ENCODE measurements around the gene LYL1.
A peak's percentile ranks its signal among the peaks of the same experiment; 100 is the strongest.
"Not testable (repeated sequence)": the region's sequence is repeated elsewhere in the genome, so short reads cannot be mapped to it uniquely, and the experiment has no call there.

Gene LYL1

GRCh38 chr19:13102666-13103580, at the start of gene LYL1:
TSS of gene LYL1 (minus strand) at chr19:13102858. CDS start at chr19:13101171, 1,687 bp downstream.
- DNase-seq = peak; percentile 57

GRCh38 chr19:13151605-13152355, 49.1 kb upstream of the LYL1 start:
- peak; percentile 91 for DNase-seq

DNA sequence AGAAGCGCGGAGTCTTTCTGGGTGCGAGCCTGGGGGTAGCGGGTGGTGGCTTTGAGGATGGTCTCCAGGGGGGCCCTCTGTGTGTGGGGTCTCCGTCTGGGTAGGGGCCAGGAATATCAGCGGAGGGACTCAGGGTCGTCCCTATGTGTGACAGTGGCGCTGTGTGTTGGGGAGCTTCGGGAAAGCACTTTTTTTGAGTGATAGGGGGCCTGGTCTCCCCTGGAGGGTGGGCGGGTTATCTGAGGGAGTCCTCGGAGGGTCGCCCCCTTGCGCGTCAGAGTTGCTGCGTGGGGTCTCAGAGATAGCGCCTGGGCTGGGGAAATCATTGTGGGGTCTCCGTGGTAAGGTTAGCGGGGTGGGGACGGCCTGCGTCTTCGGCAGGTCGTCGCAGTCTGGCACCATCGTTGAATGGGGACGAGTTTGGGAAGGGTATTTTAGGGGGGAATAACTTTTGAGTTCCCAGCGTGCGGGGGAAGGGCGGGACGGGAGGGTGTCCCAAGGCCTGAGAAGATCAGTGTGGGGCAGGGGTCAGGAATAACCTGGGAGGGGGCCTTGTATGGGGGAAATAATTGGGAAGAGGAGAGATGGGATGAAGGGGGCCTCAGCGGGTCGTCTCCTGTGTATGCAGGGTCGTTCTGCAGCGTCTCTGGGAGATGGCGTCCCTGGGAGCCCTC, 48.4 kb upstream of the LYL1 start:
- no peak for DNase-seq

DNA sequence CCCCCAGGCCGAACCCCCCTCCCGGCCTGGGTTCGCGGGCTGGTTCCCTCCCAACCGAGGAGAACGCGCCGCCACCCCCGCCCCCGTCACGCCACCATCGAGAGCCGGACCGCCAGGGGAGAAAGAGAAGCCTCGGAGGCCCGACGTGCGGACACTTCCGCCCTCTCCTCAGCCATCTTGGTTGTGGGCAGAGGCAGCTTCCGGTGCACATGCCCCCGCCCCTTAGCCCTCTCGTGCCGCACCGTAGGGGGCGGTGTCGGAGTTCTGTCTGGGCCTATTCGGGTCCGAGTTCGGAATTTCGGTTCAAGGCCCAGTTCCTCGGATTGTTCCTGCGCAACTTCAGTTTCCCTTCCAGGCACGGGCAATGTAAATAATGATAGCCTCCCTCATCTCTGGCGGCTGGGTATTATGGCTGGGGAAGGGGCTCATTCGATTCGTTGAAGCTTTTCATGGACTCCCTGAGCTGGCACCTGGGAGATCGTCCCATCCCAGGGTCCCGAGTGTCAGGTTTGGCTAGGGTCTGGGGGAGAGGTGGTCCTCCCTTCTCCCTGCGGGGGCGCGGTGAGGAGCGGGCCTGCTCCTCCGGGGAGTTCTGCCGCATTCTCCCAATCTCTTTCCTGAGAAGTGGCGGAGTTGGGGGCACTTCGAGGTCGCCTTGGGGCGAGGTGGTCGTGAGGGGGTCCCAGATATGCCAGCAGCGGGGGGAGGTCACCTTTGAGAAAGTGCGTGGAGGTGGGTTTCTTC, 47.7 kb upstream of the LYL1 start, which contains the start of the genes IER2 and STX10:
TSS of gene IER2 (plus strand) at position 225 of the 744 bp plus-strand sequence. CDS start 2,776 bp downstream, outside the sequence.
TSS of gene STX10 (minus strand) at position 189 of the 744 bp plus-strand sequence. CDS start 202 bp downstream, outside the sequence.
- DNase-seq = peak; percentile 79

DNA sequence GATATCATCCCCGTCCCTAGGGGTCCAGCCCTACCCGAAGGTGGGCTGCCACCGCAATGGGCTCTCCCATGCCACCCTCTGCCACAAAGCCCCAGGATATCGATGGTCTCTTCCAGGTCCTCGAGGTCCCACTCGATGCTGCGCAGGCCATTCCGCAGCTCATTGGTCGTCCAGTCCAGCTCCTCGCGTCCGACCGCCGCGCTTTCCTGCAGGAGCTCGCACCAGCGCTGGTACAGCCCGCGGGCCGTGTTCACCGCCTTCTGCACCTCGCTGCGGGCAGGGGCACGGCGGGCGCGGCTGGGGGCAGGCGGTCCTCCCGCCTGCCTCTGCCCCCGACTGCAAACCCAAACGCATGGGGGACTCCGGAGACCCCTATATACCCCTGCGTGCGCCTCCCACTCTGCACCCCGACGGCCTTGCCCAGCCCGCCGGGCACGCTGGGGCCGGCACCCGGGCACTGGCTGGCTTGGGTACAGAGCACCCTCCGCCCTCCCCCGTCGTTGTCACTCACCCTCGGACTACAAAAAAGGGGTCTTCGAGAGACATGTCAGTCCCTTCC, 47.0 kb upstream of the LYL1 start:
- no peak for DNase-seq

- DNase-seq = not testable (repeated sequence)
Observed at GRCh38 chr19:13149173-13149627, 46.5 kb upstream of the LYL1 start.

DNA sequence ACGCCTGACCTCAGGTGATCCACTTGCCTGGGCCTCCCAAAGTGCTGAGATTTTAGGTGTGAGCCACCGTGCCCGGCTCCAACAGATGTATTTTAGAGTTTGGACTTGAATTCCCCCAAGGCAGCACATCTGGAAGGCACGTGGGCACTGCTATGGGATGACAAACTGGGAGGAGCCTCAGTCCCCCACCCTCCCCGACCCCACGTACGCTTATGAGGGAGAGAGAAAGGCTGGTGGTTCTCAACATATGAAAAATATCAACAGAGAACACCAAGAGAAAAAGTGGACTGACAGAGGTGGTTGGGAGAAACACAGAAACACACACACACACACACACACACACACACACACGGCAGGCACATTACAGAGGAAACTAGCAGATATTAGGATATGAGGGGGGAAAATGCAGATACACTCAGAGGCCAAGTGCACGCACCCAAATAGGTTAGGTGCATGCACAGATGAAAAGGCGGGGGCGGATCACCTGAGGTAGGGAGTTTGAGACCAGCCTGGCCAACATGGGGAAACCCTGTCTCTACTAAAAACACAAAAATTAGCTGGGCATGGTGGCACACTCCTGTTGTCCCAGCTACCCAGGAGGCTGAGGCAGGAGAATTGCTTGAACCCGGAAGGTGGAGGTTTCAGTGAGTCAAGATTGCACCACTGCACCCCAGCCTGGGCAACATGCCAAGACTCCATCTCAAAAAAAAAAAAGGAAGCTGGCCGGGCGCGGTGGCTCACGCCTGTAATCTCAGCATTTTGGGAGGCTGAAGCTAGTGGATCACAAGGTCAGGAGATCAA, 44.3 kb upstream of the LYL1 start:
- no peak for DNase-seq

GRCh38 chr19:13139633-13140311, 37.1 kb upstream of the LYL1 start:
- no peak for DNase-seq

GRCh38 chr19:13138916-13139198, 36.2 kb upstream of the LYL1 start:
- no peak for DNase-seq

DNA sequence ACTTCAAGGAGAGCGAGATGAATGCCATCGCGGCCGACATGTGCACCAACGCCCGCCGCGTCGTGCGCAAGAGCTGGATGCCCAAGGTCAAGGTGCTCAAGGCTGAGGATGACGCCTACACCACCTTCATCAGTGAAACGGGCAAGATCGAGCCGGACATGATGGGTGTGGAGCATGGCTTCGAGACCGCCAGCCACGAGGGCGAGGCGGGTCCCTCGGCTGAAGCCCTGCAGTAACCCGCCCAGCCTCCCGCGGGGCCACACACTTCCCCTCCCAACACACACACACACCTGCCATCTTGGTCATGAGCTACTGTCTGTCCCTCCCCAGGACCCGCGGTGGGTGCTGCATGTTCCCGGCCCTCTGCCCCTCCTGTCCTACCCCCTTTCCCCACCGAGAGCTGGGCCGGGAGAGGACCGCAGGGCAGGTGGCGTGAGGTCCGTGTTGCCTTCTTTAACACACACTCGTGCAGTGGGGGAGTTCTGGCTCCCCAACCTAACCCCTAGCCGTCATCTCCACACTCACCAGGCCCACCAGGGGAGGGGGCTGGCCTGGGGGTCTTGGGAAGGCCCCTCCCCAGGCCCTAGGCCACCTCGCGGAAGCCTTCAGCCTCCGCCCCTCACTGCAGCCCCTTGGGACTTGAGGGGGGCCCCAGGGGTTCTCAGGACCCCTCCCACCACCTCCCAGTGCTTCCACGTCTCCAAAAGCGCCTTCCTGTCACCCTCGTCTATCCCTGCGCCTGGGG, 35.7 kb upstream of the LYL1 start:
- no peak for DNase-seq

DNA sequence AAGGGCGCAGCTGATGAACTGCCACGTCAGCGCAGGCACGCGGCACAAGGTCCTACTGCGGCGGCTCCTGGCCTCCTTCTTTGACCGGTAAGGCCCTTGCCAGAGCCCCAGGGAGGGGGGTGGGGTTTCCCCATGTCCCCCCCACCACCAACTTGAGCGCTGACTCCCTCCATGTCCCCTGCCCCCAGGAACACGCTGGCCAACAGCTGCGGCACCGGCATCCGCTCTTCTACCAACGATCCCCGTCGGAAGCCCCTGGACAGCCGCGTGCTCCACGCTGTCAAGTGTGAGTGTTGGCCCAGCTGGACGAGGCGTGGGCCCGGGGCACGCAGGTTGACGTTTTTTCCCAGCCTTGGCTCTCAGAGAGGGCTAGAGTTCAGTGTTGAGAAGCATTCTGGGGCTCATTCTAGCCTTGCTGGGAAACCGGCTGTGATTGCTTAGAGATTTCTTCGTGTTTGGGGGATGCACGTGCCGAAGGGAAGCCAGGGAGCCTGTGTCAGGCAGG, 34.7 kb upstream of the LYL1 start:
- DNase-seq = no peak

GRCh38 chr19:13135068-13136062, 32.7 kb upstream of the LYL1 start:
- no peak for DNase-seq

GRCh38 chr19:13134626-13135025, 32.0 kb upstream of the LYL1 start:
- DNase-seq = no peak

DNA sequence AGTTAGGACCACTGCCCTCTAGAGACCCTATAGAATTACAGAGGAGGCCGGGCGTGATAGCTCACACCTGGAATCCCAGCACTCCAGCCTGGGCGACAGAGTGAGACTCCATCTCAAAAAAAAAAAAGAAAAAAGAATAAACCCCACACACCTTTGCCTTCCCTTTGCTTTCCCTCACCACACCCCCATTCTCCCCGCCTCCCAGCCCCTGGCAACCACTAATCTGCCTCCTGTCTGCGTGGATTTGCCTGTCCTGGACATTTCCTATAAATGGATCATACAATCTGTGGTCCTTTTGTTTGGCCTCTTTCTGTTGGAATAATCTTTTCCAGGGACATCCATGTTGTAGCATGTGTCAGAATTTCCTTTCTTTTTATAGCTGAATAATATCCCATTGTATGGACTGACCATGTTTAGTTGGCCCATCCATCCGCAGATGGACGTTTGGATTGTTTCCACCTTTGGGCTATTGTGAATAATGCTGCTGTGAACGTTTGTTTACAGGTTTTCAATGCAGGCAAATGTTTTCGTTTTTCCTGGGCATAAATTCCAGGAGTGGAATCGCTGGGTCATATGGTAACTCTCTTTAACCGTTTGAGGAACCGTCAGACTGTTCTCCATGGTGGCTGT, 30.7 kb upstream of the LYL1 start:
- DNase-seq = no peak

- no peak for DNase-seq
Observed at GRCh38 chr19:13132471-13133180, 30.0 kb upstream of the LYL1 start.

DNA sequence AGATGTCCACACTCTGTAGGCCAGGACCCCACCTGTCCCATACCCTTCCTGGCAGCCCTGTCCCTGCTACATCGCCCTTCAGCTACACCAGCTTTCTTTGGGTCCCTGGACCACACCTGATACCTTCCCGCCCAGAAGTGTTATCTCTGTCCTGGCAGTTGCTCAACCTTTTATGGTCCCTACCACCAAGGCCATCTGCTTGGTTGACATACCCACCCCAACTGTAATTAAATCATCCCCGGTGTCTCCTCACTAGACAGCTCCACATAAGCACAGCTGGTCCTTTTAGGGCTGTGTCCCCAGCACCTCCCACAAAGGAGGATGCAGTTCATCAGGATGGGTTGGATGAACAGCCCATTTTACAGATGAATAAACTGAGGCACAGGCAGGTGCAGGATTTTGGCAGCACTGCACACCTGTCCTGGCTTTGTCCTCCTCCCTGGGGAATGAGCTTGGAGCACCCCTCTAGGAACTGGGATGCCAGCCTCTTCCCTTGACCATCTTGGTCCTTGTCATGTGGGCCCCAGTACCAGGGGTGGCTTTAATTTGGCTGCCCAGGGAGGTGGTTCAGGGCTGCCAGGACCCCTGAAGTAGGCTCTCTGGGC, 28.3 kb upstream of the LYL1 start:
- DNase-seq = no peak

GRCh38 chr19:13129384-13129783, 26.7 kb upstream of the LYL1 start:
- DNase-seq = no peak

All from 8988T (cell line).